ENCODE results near the gene DNAJC13.
"Not testable (repeated sequence)": the region's sequence is repeated elsewhere in the genome, so short reads cannot be mapped to it uniquely, and the experiment has no call there.

The DNAJC13 gene

GRCh38 chr3:132416807-132417694 is at the start of gene DNAJC13:
Gene DNAJC13 (plus strand): TSS chr3:132417502. CDS start chr3:132434551, 17,049 bp downstream.
- DNase-seq = peak; percentile 87

GRCh38 chr3:132368515-132368914 is 48.8 kb upstream of the DNAJC13 start:
- no peak for DNase-seq

GRCh38 chr3:132368962-132369361 is 48.3 kb upstream of the DNAJC13 start:
- DNase-seq = no peak

DNA sequence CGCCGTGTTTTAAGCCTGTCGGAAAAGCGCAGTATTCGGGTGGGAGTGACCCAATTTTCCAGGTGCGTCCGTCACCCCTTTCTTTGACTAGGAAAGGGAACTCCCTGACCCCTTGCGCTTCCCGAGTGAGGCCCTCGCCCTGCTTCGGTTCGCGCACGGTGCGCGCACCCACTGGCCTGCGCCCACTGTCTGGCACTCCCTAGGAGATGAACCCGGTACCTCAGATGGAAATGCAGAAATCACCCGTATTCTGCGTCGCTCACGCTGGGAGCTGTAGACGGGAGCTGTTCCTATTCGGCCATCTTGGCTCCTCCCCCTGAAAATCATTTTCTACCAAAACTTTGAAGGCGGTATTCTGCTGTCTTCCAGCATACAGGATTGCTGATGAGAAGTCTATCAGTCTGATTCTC is 40.4 kb upstream of the DNAJC13 start:
- DNase-seq = not testable (repeated sequence)

DNA sequence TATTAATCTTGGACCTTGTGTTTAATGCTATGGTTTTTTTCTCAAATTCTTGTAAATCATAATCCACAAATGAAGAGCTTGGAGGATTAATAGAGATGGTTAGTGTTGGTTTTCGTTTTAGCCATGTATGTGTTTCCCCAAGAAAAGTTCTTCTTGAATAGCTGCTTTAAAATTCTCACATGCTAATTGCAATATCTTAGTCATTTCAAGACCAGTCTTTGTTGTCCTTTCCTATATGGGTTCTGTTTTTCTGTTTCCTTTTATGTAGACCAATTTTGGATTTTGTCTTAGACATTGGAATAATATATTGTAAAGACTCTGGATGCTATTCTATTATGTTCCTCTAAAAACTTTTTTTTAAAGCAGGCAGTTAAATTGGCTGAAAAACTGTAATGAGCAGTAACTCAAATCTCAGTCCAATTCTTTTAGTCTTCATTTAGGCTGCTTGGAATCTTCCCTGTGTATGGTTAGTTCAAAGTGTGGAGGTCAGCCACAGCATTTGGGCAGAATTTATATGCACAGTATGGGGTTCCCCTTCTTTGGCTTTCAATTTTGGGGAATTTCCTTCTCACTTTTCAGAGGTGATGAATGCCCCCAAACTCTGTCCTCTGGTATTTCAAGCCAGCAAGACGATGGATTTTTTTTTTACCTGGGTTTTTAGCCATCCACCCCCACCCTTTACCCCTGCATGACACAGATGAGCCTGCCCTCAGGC is 39.1 kb upstream of the DNAJC13 start:
- DNase-seq = no peak

DNA sequence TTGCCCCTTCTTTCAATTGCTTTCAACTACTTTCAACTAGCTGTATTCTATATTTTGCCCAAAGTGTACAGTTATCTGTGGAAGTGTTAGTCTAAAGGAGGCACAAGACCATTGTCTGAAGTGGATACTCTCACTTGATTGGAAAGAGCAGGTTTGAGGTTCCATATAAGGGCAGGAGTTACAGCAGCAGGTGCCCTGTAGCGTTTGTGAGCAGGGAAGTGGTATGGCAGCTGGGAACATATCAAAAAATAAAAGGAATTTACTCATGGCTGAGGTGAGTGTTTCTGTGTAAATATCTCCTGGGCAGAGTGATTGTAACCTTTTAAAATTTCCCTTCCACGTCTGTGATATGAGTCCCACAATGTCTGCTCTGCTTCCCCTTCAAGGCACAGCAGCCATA is 38.5 kb upstream of the DNAJC13 start:
- no peak for DNase-seq

GRCh38 chr3:132380920-132381319 is 36.4 kb upstream of the DNAJC13 start:
- DNase-seq = no peak

DNA sequence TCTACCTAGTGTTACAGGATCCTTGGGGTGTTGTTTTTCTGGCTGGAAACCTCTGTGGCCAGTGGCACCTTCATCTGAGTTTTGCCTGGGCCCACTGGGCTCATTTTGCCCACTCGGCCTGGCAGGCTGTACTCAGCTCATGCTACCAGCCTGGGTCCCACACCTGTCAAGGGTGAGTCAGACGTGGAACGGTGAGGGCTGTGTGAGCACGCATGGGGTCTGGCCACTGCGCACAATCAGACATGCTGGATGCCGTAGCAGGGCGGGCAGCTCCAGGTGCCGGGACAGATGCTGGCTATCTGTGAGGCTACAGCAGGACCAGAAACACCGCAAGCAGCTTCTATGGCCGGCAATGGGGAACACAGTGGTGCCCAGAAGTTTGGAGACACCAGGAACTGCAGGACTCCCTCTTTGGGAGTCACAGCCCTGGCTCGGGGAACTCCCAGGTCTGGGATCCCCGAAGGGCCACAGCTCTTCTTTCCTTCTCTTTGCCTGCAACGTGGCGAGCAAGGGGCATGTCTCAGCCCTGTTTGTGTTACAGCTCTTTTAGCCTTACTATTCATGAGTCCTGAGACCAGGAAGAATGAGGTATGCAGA is 35.9 kb upstream of the DNAJC13 start:
- DNase-seq = no peak

GRCh38 chr3:132382267-132382666 is 35.0 kb upstream of the DNAJC13 start:
- peak; percentile 90 for DNase-seq

DNA sequence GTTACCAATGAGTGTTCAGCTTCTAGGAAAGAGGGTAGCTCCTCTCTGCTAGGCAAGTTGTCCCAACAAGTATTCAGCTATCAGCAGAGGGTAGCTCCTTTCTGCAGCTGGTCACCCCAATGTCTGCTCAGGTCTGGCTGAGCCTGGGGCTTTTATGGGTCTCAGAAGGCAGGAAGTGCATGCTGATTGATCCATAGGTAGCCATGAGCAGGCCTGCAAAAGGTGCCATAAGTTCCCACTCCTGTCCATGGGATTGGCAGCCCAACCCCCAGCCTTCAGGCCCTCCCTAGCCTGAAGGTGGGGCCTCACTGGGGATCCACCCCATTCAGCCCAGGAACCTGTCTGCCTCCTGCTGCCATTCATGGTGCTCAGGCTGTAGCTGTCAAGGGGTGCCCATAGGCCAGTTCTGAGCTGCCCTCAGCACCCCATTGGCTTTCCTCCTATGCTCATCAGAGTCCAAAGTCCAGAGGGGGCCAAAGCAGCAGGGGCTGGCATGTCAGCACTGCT is 34.6 kb upstream of the DNAJC13 start:
- no peak for DNase-seq

DNA sequence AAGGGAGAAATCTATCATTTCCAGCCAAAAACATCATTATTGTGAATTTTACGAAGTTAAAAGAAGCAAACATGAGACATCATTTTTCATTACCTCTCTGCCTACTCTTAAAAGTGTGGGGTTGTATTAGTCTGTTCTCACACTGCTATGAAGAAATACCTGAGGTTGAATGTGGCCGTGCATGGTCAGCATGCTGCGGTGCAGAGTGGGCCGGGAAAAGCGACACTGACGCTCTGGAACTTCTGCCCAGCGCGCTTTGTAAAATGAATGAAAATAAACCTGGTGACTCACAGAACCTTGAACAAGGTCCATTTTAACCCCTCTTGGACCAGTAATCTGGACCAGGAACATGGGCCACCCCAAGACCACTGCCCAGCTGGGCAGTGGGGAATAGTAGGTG is 31.0 kb upstream of the DNAJC13 start:
- DNase-seq = no peak

GRCh38 chr3:132392675-132393074 is 24.6 kb upstream of the DNAJC13 start:
- not testable (repeated sequence) for DNase-seq

GRCh38 chr3:132394320-132394719 is 23.0 kb upstream of the DNAJC13 start:
- DNase-seq = no peak

- no peak for DNase-seq
Measured at GRCh38 chr3:132395126-132395525, 22.2 kb upstream of the DNAJC13 start.

GRCh38 chr3:132396255-132396654 is 21.0 kb upstream of the DNAJC13 start:
- no peak for DNase-seq

DNA sequence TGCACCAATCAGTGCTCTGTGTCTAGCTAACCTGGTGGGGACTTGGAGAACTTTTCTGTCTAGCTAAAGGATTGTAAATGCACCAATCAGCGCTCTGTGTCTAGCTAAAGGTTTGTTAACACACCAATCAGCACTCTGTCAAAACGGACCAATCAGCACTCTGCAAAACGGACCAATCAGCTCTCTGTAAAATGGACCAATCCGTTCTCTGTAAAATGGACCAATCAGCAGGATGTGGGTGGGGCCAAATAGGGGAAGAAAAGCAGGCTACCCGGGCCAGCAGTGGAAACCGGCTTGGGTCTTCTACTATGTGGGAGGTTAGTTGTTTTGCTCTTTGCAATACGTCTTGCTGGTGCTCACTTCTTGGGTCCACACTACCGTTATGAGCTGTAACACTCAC is 20.5 kb upstream of the DNAJC13 start:
- DNase-seq = not testable (repeated sequence)

DNA sequence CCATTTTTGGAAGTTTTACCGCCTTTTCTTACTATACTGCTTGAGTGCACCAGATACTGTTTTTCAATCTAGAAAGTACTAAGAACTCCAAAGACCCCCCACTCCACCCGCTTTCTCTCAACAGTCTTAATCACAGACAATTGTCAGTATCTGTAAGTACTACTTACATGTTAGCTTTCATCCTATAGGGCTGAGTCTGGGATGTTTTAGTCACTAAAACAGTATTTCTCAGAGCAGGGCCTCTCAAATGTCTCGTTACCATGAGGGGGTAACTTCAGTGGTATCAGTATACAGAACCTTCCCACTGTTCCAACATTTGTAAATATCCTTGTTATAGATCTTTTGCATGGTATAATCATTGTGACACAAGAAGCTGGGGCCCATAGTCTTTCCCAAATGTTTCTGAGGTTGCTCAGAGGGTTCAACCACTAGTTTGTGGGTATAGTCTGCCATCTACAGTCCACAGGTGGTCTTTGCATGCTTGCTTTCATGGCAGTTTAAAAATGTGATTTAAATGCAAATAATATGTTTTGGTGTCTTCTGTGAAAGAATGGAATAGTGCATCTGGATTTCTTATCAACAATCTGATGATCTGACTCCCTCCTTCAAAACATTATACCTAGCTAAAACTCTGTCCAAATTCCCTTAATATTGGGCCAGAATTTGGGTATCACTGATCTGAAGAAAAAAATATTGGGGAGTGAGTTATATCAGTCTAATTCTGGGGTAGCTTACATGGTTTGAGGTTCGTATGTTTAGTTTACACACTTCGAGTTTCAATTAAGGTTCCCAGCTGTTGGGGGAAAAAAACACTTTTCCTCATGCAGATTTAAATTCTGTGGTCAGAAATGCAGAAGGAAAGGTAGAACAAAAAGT is 18.0 kb upstream of the DNAJC13 start:
- DNase-seq = peak; percentile 11

GRCh38 chr3:132401255-132401654 is 16.0 kb upstream of the DNAJC13 start:
- no peak for DNase-seq

DNA sequence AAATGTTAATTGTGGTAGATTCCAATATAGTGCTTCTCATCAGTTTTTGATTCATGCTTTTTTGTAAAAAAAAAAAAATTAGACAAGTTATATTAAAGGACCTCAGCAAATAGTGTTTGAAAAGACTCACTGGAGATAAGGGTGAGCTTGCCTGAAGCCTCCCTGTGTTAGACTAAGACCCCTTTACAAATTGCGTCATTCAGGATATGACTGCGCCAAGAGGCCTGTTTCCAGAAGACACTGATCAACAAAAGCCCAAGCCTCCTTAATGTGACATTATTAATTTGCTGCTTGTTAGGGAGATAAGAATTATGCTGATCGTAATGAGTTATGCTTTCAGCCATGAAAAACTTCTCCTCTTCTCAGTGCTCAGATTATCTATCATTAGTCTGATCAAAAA is 13.0 kb upstream of the DNAJC13 start:
- no peak for DNase-seq

- no peak for DNase-seq
Measured at GRCh38 chr3:132405188-132405587, 12.1 kb upstream of the DNAJC13 start.

DNA sequence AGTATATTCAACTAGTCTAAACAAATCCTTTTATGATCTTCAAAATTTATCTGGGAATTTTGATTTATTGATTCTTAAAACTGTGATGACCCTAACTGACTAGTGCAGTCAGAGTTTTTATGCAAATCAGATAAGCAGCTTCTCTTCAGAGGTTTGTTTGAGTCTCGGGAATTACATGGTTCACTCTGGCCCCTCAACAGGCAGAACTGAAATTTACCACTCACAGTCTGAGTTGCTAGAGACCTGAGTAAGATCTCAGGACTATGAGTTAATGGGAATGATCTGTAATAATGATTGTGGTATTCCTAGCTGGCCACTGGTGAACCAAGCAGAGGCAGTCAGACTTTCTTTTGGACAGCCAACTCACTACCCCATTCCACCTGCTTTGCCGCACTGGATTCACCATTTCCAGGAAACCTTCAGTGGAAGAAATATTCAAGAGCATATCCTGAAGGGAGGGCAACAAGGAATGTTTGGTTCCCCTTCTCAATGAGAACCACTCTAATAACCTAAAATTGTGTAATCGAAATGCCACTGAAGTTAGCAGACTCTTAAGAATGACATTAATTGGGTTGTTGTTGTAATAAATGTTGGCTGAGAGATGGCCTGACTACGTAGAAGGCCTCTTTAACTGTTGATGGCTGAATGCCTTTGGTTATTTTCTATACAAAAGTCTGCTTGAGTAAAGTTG is 11.5 kb upstream of the DNAJC13 start:
- no peak for DNase-seq

GRCh38 chr3:132406587-132406986 is 10.7 kb upstream of the DNAJC13 start:
- DNase-seq = no peak

Measured in NCI-H526 treated with DMSO at 0.1 percent for 48 hours (cell line).